H1 (cell line): ENCODE data around the gene LCE7A. TPM values are rescaled to one million over a fixed set of nuclear protein-coding genes. Genes with fewer than 3 reads are reported as not detected.

Source experiments
- CTCF ChIA-PET: fragments of 300-600 bp; sonication (Branson Sonifier 250); formaldehyde crosslinking; loops from one replicate; lab custom pipeline; 2021; ENCODE audit not compliant: partially characterized antibody; lab: Charles Lee
- POLR2A ChIA-PET: fragments of 300-600 bp; sonication (Branson Sonifier 250); formaldehyde crosslinking; loops from one replicate; lab custom pipeline; 2021; ENCODE audit warnings: inconsistent platforms; ENCODE audit not compliant: partially characterized antibody; lab: Charles Lee
- DNase-seq, 2 experiments: peaks; one replicate each; pipeline versions ENCODE4 v3.0.0 to v3.0.0-alpha.2; 2010 to 2022; ENCODE audit warnings: low spot score in 2 of 2, low read depth in 1 of 2, mixed read lengths in 1 of 2
- FAIRE-seq: peaks from 2 replicates; lab custom pipeline; 2011; peaks lifted over from hg19 to GRCh38; lab: Jason Lieb, UNC
- H2AFZ ChIP-seq: 2 replicates; pipeline ENCODE4 v1.8.1; 2012; ENCODE audit warnings: low read length, inconsistent platforms
- H2AK5ac ChIP-seq: 2 replicates; pipeline ENCODE4 v1.6.1; 2013; ENCODE audit warnings: low read depth, low read length
- H2BK120ac ChIP-seq: replicated peaks from 2 replicates; pipeline ENCODE3; 2013; ENCODE audit warnings: low read depth, low read length, inconsistent platforms
- H2BK12ac ChIP-seq: 2 replicates; pipeline ENCODE4 v1.6.1; 2013; ENCODE audit warnings: low read depth, low read length
- H2BK15ac ChIP-seq: 2 replicates; pipeline ENCODE4 v1.6.1; 2013; ENCODE audit warnings: low read length
- H2BK20ac ChIP-seq: 2 replicates; pipeline ENCODE4 v1.6.1; 2013; ENCODE audit warnings: low read length
- H2BK5ac ChIP-seq: 2 replicates; pipeline ENCODE4 v1.6.1; 2013; ENCODE audit warnings: low read depth, low read length
- H3K14ac ChIP-seq: 2 replicates; pipeline ENCODE4 v1.6.1; 2013; ENCODE audit warnings: inconsistent platforms; ENCODE audit not compliant: insufficient read length
- H3K18ac ChIP-seq: 2 replicates; pipeline ENCODE4 v1.6.1; 2013; ENCODE audit warnings: low read length; ENCODE audit errors: extremely low read depth
- H3K23ac ChIP-seq: 2 replicates; pipeline ENCODE4 v1.6.1; 2013; ENCODE audit warnings: inconsistent platforms; ENCODE audit not compliant: insufficient read length
- H3K23me2 ChIP-seq: 2 replicates; pipeline ENCODE4 v1.6.1; 2013; ENCODE audit warnings: low read depth, low read length
- H3K27ac ChIP-seq: 2 replicates; pipeline ENCODE4 v1.6.1; 2011; ENCODE audit warnings: low read depth, low read length, inconsistent platforms
- H3K27me3 ChIP-seq, 4 experiments: replicated peaks in 1 of 4; 1 replicate in 1 of 4; 2 replicates in 3 of 4; pipeline versions ENCODE4 v1.6.1 to v1.8.1; 2011 to 2013; ENCODE audit warnings: low read length in 3 of 4, mild to moderate bottlenecking in 3 of 4, inconsistent platforms in 2 of 4, mixed read lengths in 2 of 4, moderate library complexity in 1 of 4; ENCODE audit not compliant: control insufficient read depth in 3 of 4, insufficient read depth in 3 of 4; ENCODE audit errors: extremely low read depth in 1 of 4
- H3K36me3 ChIP-seq, 4 experiments: 2 replicates each; pipeline versions ENCODE4 v1.6.1 to v1.8.1; 2011 to 2013; ENCODE audit warnings: mild to moderate bottlenecking in 4 of 4, low read length in 3 of 4, moderate library complexity in 2 of 4, control low read depth in 1 of 4, inconsistent platforms in 1 of 4; ENCODE audit not compliant: insufficient read depth in 4 of 4, control insufficient read depth in 2 of 4
- H3K4ac ChIP-seq: replicated peaks from 2 replicates; pipeline ENCODE3; 2013; ENCODE audit warnings: low read length, low read depth, mixed read lengths, inconsistent platforms; ENCODE audit not compliant: insufficient read length
- H3K4me1 ChIP-seq, 4 experiments: replicated peaks in 1 of 4; 1 replicate in 1 of 4; 2 replicates in 3 of 4; pipeline versions ENCODE4 v1.6.1 to v1.8.1; 2011 to 2013; ENCODE audit warnings: low read length in 3 of 4, inconsistent platforms in 2 of 4, mixed read lengths in 1 of 4; ENCODE audit not compliant: insufficient read depth in 4 of 4, control insufficient read depth in 3 of 4
- H3K4me2 ChIP-seq, 2 experiments: 2 replicates each; pipeline versions ENCODE4 v1.6.1 to v1.8.1; 2011 to 2013; ENCODE audit warnings: low read depth in 2 of 2, low read length in 2 of 2, control low read depth in 1 of 2, inconsistent platforms in 1 of 2, mild to moderate bottlenecking in 1 of 2; ENCODE audit not compliant: insufficient read depth in 1 of 2
- H3K4me3 ChIP-seq, 4 experiments: fragments of 200-600, 300-600 bp in 1 of 4; sonication (generic), shearing (Covaris generic), sonication (Bioruptor Twin) in 1 of 4; 2 replicates each; pipeline versions ENCODE4 v1.5.1 to v1.8.1; 2011 to 2016; ENCODE audit warnings: low read length in 4 of 4, low read depth in 3 of 4, control low read depth in 2 of 4, inconsistent platforms in 2 of 4, mild to moderate bottlenecking in 2 of 4, mixed read lengths in 1 of 4, moderate library complexity in 1 of 4; ENCODE audit not compliant: insufficient read depth in 2 of 4; ENCODE audit errors: extremely low read depth in 1 of 4
- H3K56ac ChIP-seq: replicated peaks from 2 replicates; pipeline ENCODE3; 2013; ENCODE audit warnings: low read depth, mild to moderate bottlenecking, mixed read lengths, low read length, inconsistent platforms; ENCODE audit not compliant: insufficient read length
- H3K79me1 ChIP-seq: 2 replicates; pipeline ENCODE4 v1.6.1; 2013; ENCODE audit warnings: low read depth, low read length, control low read depth
- H3K79me2 ChIP-seq, 2 experiments: 2 replicates each; pipeline versions ENCODE4 v1.6.1 to v1.8.1; 2012 to 2013; ENCODE audit warnings: low read length in 2 of 2, mild to moderate bottlenecking in 2 of 2, inconsistent platforms in 1 of 2; ENCODE audit not compliant: insufficient read depth in 2 of 2, control insufficient read depth in 1 of 2
- H3K9ac ChIP-seq, 4 experiments: replicated peaks in 1 of 4; 1 replicate in 1 of 4; 2 replicates in 3 of 4; pipeline versions ENCODE4 v1.6.1 to v1.8.1; 2011 to 2013; ENCODE audit warnings: low read depth in 3 of 4, low read length in 3 of 4, control low read depth in 2 of 4, mild to moderate bottlenecking in 2 of 4, moderate library complexity in 2 of 4, inconsistent platforms in 1 of 4; ENCODE audit errors: extremely low read depth in 1 of 4
- H3K9me3 ChIP-seq, 2 experiments: 2 replicates each; pipeline versions ENCODE4 v1.6.1 to v1.8.1; 2012 to 2013; ENCODE audit warnings: mild to moderate bottlenecking in 2 of 2, moderate library complexity in 2 of 2, control low read depth in 1 of 2, inconsistent platforms in 1 of 2, low read depth in 1 of 2, low read length in 1 of 2, mixed read lengths in 1 of 2; ENCODE audit not compliant: insufficient read depth in 2 of 2
- H4K20me1 ChIP-seq, 2 experiments: replicated peaks in 1 of 2; 2 replicates each; pipeline versions ENCODE3 to v1.8.1; 2011 to 2013; ENCODE audit warnings: inconsistent platforms in 2 of 2, low read length in 2 of 2, mild to moderate bottlenecking in 1 of 2; ENCODE audit not compliant: insufficient read depth in 2 of 2, control insufficient read depth in 1 of 2
- H4K5ac ChIP-seq: 2 replicates; pipeline ENCODE4 v1.6.1; 2013; ENCODE audit warnings: low read length, low read depth, mixed read lengths, inconsistent platforms; ENCODE audit not compliant: insufficient read length
- H4K8ac ChIP-seq: 2 replicates; pipeline ENCODE4 v1.8.0; 2013; ENCODE audit warnings: mild to moderate bottlenecking, moderate library complexity, low read length, inconsistent platforms; ENCODE audit not compliant: insufficient read depth; ENCODE audit errors: extremely low read depth
- H4K91ac ChIP-seq: replicated peaks from 2 replicates; pipeline ENCODE3; 2013; ENCODE audit warnings: low read length, mixed read lengths, inconsistent platforms; ENCODE audit not compliant: insufficient read length
- WGBS, 2 experiments: shearing (Covaris generic) in 1 of 2; methylation state at CpG; one replicate each; pipeline versions ENCODE4 v1.1.6 to v1.1.7; 2013 to 2015; ENCODE audit warnings: low lambda C conversion rate in 2 of 2, mixed read lengths in 2 of 2, inconsistent platforms in 1 of 2, low coverage in 1 of 2, missing lambda C conversion rate in 1 of 2; ENCODE audit not compliant: insufficient replicate concordance in 2 of 2, insufficient coverage in 1 of 2, insufficient read length in 1 of 2; ENCODE audit errors: extremely low coverage in 1 of 2, missing lambda C conversion rate in 1 of 2; 5-methylcytosine and 5-hydroxymethylcytosine counted together
- polyA plus RNA-seq, 7 experiments: library from polyadenylated mRNA; depleted of rRNA in 3 of 7; stranded (reverse) in 5 of 7; unstranded in 2 of 7; fragments of >200 nt in 5 of 7; fragments of 200-250 nt in 2 of 7; gene quantifications; 1 replicate in 5 of 7; 2 replicates in 1 of 7; 4 replicates in 1 of 7; pipeline versions ENCODE4 v1.2.1 to v1.2.3, GENCODE V29; 2011 to 2013; ENCODE audit warnings: missing spikeins in 2 of 7, mixed read lengths in 2 of 7
- total RNA-seq: library from RNA; stranded (reverse); fragmentation: NEBNext Ultra II Directional; extraction: Animal tissue kit (Norgen Biotek cat#: 25700); gene quantifications from 2 replicates; pipeline ENCODE4 v1.2.1, GENCODE V29; 2021
- TF ChIP-seq, protein P1 (sequence below): IDR thresholded peaks from 2 replicates; pipeline ENCODE4 v1.6.1; 2012; ENCODE audit warnings: inconsistent platforms

Gene LCE7A
- total and polyA plus RNA-seq, 2 of the 8 experiments (the other 6 are each of a cell fraction or from before 2014, with no cell fraction given): not detected

DNA sequence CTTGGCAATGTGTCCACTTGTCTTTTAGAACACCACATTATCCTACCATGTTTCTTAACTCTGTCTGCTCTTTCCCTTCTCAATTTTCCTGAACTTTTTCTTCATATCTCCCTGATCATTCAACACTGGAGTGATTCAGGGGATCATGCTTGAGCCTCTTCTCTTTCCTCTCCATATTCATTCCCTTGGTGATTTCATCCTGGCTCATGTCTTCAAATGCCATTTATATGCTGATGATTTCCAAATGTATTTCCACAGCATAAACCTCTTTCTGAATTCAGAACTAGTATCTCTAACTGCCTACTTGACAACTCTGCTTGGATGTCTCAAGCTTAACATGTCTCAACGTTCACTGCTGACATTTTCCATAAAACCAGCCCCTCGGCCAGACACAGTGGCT lies 40.1 kb downstream of the LCE7A start:
- no peak overlapping the region for H2BK5ac ChIP-seq
- FAIRE-seq (no peak), DNase-seq (no peak)
- CTCF ChIA-PET: no interaction called here
- no peak overlapping the region for H4K5ac ChIP-seq
- H3K9me3 ChIP-seq: peaks cover 0 to 9% of the 10 kb centered on the region in 2 experiments; a peak in 2 of 4 replicates
- no peaks in the 10 kb centered on the region for H3K4me1 ChIP-seq
- TF ChIP-seq, protein P1, sequence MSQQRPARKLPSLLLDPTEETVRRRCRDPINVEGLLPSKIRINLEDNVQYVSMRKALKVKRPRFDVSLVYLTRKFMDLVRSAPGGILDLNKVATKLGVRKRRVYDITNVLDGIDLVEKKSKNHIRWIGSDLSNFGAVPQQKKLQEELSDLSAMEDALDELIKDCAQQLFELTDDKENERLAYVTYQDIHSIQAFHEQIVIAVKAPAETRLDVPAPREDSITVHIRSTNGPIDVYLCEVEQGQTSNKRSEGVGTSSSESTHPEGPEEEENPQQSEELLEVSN: no peak
- H3K36me3 ChIP-seq: no peaks in the 10 kb centered on the region
- H4K91ac ChIP-seq: no peak overlapping the region
- no peak overlapping the region for H3K56ac ChIP-seq
- no peak overlapping the region for H3K14ac ChIP-seq
- H3K23ac ChIP-seq: no peak overlapping the region
- no peak overlapping the region for H2BK120ac ChIP-seq
- WGBS, 2 experiments: 88% methylated on average over 2 of the region's 2 CpGs; no CpG with 5 or more reads in 1 of the 2 experiments
- no peaks in the 10 kb centered on the region for H3K23me2 ChIP-seq
- no peak overlapping the region for H3K18ac ChIP-seq
- H3K9ac ChIP-seq: no peak overlapping the region
- no peak overlapping the region for H2BK20ac ChIP-seq
- POLR2A ChIA-PET: no interaction called here
- no peak overlapping the region for H2AFZ ChIP-seq
- no peaks in the 10 kb centered on the region for H4K20me1 ChIP-seq
- no peak overlapping the region for H4K8ac ChIP-seq
- H2AK5ac ChIP-seq: no peak overlapping the region
- H3K79me2 ChIP-seq: no peaks in the 10 kb centered on the region
- H3K4me2 ChIP-seq: no peak overlapping the region
- H2BK15ac ChIP-seq: no peak overlapping the region
- no peak overlapping the region for H2BK12ac ChIP-seq
- no peak overlapping the region for H3K27ac ChIP-seq
- H3K27me3 ChIP-seq: no peaks in the 10 kb centered on the region
- H3K4me3 ChIP-seq: no peak overlapping the region
- H3K79me1 ChIP-seq: no peaks in the 10 kb centered on the region
- H3K4ac ChIP-seq: no peak overlapping the region
